Measurements from ENCODE around the gene TMEM81. TPM values are rescaled to one million over a fixed set of nuclear protein-coding genes. Genes with fewer than 3 reads are reported as not detected.

The TMEM81 gene
- total RNA-seq: 0.39 and 0.87 TPM in 2 replicates

GRCh38 chr1:205084360-205084759 lies at the start of gene TMEM81:
TSS of gene TMEM81 (minus strand) at chr1:205084460. CDS start at chr1:205084320, 140 bp downstream.

GRCh38 chr1:205121660-205122488 lies 37.6 kb upstream of the TMEM81 start, which contains the start of gene RBBP5:
TSS of gene RBBP5 (minus strand) at chr1:205121978. CDS start at chr1:205121873, 105 bp downstream.

GRCh38 chr1:205042911-205043806 lies 41.1 kb downstream of the TMEM81 start, which contains the start of gene CNTN2:
TSS of gene CNTN2 (plus strand) at chr1:205043212. CDS start at chr1:205053186, 9,974 bp downstream.

Other genes starting within 250 kb of the TMEM81 start
- gene NFASC, start 213.6 kb downstream of the TMEM81 start, total RNA-seq: 1.4 and 1.6 TPM in 2 replicates
- gene CNTN2, start 41.2 kb downstream of the TMEM81 start, total RNA-seq: not detected in 2 replicates
- gene RBBP5, start 37.5 kb upstream of the TMEM81 start, total RNA-seq: 7.7 and 10.7 TPM in 2 replicates
- gene DSTYK, start 127.2 kb upstream of the TMEM81 start, total RNA-seq: 4.7 and 5.4 TPM in 2 replicates
- gene TMCC2, start 143.5 kb upstream of the TMEM81 start, total RNA-seq: 1.8 and 2.1 TPM in 2 replicates
- gene NUAK2, start 237.3 kb upstream of the TMEM81 start, total RNA-seq: 15.5 and 18.4 TPM in 2 replicates